Measurements from ENCODE around the gene IL27RA.
"Not testable (repeated sequence)": the region's sequence is repeated elsewhere in the genome, so short reads cannot be mapped to it uniquely, and the experiment has no call there.

IL27RA gene

GRCh38 chr19:14022469-14022868 is 9.1 kb upstream of the IL27RA start:
- DNase-seq (ENCODE audit: low read depth) = no peak
- no peak overlapping the region for H3K4me3 ChIP-seq (ENCODE audit: low read depth, low read length)
- no peak for TF ChIP-seq CTCF (IDR thresholded peaks at IDR 0.05; ENCODE audit: low read depth, low read length, missing control alignments)

- peak; percentile 68 for TF ChIP-seq CTCF (IDR thresholded peaks at IDR 0.05; ENCODE audit: low read depth, low read length, missing control alignments)
- DNase-seq (ENCODE audit: low read depth) = no peak
- H3K4me3 ChIP-seq (ENCODE audit: low read depth, low read length) = no peak overlapping the region
Measured at GRCh38 chr19:14023404-14024235, 7.9 kb upstream of the IL27RA start.

DNA sequence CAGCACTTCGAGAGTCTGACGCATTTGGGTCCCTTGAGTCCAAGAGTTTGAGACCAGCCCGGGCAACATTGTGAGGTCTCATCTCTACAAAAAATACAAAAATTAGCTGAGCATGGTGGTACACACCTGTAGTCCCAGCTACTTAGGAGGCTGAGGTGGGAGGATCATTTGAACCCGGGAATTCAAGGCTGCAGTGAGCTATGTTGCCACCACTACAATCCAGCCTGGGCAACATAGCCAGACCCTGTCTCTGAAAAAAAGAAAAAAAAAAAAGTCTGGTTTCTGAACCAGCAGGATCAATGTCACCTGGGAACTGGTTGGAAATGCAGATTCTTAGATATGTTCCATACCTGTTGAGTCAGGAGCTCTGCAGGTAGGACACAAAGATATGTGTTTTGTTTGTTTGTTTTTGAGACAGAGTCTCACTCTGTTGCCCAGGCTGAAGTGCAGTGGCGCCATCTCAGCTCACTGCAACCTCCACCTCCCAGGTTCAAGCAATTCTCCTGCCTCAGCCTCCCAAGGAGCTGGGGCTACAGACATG is 4.8 kb upstream of the IL27RA start:
- H3K4me3 ChIP-seq (ENCODE audit: low read depth, low read length); DNase-seq (ENCODE audit: low read depth): not testable (repeated sequence)

DNA sequence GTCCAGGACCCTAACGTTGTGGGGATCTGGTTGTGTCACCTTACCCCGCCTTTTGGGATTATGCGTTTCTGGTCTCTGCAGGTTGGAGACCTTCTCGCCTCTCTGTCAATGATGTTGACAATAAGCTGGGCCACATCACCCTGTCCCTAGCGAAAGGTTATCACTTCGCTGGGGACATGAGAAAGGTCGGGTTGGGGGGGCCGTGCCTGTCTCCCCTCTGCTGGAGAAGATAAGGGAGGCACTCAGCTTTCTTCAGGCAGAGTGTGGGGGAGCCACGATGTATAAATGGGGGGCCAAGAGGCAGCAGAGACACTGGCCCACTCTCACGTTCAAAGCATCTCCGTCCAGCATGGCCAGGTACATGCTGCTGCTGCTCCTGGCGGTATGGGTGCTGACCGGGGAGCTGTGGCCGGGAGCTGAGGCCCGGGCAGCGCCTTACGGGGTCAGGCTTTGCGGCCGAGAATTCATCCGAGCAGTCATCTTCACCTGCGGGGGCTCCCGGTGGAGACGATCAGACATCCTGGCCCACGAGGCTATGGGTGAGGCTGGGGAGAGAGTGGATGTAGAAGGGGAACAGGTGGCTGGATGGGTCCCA is 3.6 kb upstream of the IL27RA start, which contains the start of gene RLN3:
Gene RLN3 (plus strand): TSS at position 293 of the 595 bp plus-strand sequence. CDS start 57 bp downstream, at position 350.
- H3K4me3 ChIP-seq (ENCODE audit: low read depth, low read length) = no peak within 1 kb of the TSS
- DNase-seq (ENCODE audit: low read depth) = no peak
- TF ChIP-seq CTCF (IDR thresholded peaks at IDR 0.05; ENCODE audit: low read depth, low read length, missing control alignments) = no peak

- no peak for DNase-seq (ENCODE audit: low read depth)
- no peak overlapping the region for H3K4me3 ChIP-seq (ENCODE audit: low read depth, low read length)
- TF ChIP-seq CTCF (IDR thresholded peaks at IDR 0.05; ENCODE audit: low read depth, low read length, missing control alignments) = no peak
Measured at GRCh38 chr19:14028901-14029300, 2.7 kb upstream of the IL27RA start.

DNA sequence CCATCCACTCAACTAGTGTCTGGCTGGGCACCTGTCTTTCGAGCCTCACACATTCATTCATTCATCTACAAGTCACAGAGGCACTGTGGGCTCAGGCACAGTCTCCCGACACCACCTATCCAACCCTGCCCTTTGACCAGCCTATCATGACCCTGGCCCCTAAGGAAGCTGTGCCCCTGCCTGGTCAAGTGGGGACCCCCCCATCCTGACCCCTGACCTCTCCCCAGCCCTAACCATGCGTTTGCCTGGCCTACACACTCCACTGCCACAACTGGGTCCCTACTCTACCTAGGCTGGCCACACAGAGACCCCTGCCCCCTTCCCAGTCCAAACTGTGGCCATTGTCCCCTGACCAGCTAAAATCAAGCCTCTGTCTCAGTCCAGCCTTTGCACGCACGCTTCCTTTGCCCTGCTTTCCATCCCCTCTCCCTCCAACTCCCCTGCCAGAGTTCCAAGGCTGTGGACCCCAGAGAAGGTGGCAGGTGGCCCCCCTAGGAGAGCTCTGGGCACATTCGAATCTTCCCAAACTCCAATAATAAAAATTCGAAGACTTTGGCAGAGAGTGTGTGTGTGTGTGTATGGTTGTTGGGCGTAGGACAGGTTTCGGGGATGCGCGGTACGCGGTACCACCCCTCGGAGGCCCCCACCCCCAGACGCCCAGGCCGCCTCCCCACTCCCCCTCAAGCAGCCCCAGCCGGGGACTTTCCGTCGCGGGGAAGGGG is 404 bp upstream of the IL27RA start:
- peak overlapping the region; percentile 93 for H3K4me3 ChIP-seq (ENCODE audit: low read depth, low read length)
- DNase-seq (ENCODE audit: low read depth) = no peak
- no peak for TF ChIP-seq CTCF (IDR thresholded peaks at IDR 0.05; ENCODE audit: low read depth, low read length, missing control alignments)

DNA sequence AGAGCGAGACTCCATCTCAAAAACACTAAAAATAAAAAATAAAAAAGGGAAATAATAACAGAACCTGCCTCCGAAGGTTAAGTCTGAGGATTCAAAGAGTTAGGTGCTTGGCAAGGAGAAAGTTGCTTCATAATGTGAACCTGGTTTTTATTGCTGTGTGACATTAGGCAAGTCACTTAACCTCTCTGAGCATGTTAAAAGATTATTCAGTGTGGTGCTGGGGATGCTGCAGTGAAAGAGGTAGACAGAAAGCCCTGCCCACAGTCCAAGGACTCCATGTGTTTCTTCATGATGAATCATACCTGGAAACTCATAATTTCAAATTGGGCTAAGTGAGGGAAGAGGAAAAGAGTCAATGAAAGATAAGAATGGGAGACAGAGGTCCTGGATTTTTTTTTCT is 2.4 kb downstream of the IL27RA start:
- no peak overlapping the region for H3K4me3 ChIP-seq (ENCODE audit: low read depth, low read length)
- no peak for DNase-seq (ENCODE audit: low read depth)
- no peak for TF ChIP-seq CTCF (IDR thresholded peaks at IDR 0.05; ENCODE audit: low read depth, low read length, missing control alignments)

DNA sequence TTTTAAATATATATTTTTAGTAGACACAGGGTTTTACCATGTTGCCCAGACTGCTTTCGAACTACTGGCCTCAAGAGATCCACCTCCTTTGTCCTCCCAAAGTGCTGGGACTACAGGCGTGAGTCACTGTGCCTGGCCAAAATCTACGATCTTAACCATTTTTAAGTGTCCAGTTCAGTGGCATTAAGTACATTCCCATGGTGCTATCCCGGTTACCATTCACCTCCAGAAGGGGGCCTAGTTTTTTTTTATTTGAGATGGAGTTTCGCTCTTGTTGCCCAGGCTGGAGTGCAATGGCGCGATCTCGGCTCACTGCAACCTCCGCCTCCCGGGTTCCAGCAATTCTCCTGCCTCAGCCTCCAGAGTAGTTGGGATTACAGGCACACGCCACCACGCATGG is 3.6 kb downstream of the IL27RA start:
- DNase-seq (ENCODE audit: low read depth); H3K4me3 ChIP-seq (ENCODE audit: low read depth, low read length): not testable (repeated sequence)
